Small intestine (tissue), 7 donors: ENCODE results near the gene CGNL1. TPM values are rescaled to one million over a fixed set of nuclear protein-coding genes. Genes with fewer than 3 reads are reported as not detected.
A peak's percentile ranks its signal among the peaks of the same experiment; 100 is the strongest.

Experiments
- DNase-seq, 2 donors: peaks; one replicate each; pipeline versions ENCODE4 v3.0.0 to v3.0.0-alpha.2; 2013
- FAIRE-seq: peaks from 2 replicates; lab custom pipeline; 2012; peaks lifted over from hg19 to GRCh38; lab: Jason Lieb, UNC
- H3K27ac ChIP-seq, 3 donors: one replicate each; pipeline ENCODE4 v1.5.1; 2013; ENCODE audit warnings: low read length in 2 of 3, mild to moderate bottlenecking in 2 of 3, control low read depth in 1 of 3, inconsistent platforms in 1 of 3, low read depth in 1 of 3, moderate library complexity in 1 of 3
- H3K27me3 ChIP-seq, 3 donors: one replicate each; pipeline ENCODE4 v1.6.1; 2013; ENCODE audit warnings: low read length in 3 of 3, inconsistent platforms in 1 of 3; ENCODE audit not compliant: control insufficient read depth in 3 of 3, insufficient read depth in 3 of 3
- H3K36me3 ChIP-seq, 3 donors: one replicate each; pipeline ENCODE4 v1.6.1; 2013; ENCODE audit warnings: low read length in 3 of 3, inconsistent platforms in 1 of 3, low read depth in 1 of 3, mild to moderate bottlenecking in 1 of 3, moderate library complexity in 1 of 3; ENCODE audit not compliant: control insufficient read depth in 3 of 3, insufficient read depth in 2 of 3
- H3K4me1 ChIP-seq, 3 donors: one replicate each; pipeline ENCODE4 v1.6.1; 2013; ENCODE audit warnings: low read length in 2 of 3, inconsistent platforms in 1 of 3, low read depth in 1 of 3, mild to moderate bottlenecking in 1 of 3, moderate library complexity in 1 of 3; ENCODE audit not compliant: control insufficient read depth in 3 of 3, insufficient read depth in 2 of 3
- H3K4me3 ChIP-seq, 3 donors: one replicate each; pipeline ENCODE4 v1.5.1; 2013; ENCODE audit warnings: low read length in 3 of 3, control low read depth in 1 of 3, inconsistent platforms in 1 of 3, low read depth in 1 of 3, mild to moderate bottlenecking in 1 of 3, moderate library complexity in 1 of 3
- H3K9me3 ChIP-seq, 2 donors: one replicate each; pipeline ENCODE4 v1.6.1; 2013; ENCODE audit warnings: low read depth in 1 of 2, low read length in 1 of 2; ENCODE audit not compliant: control insufficient read depth in 2 of 2, insufficient read depth in 1 of 2
- WGBS, 3 donors: extraction: QIAGEN DNeasy Blood & Tissue Kit; methylation state at CpG; one replicate each; pipeline ENCODE4 v1.1.7; 2013; 5-methylcytosine and 5-hydroxymethylcytosine counted together
- polyA plus RNA-seq, 4 donors: library from polyadenylated mRNA; stranded (reverse) in 3 of 4; unstranded in 1 of 4; fragments of 200-250 nt in 3 of 4; fragments of 120-200 nt in 1 of 4; gene quantifications; one replicate each; pipeline versions ENCODE4 v1.2.1 to v1.2.3, GENCODE V29; 2013
- donor health status: healthy with polysubstance abuse.
- donor health status: control.
- donor health status: control.
- donor health status: Bipolar disorder and iron deficiency.
- donor health status: healthy.

Gene CGNL1
- polyA plus RNA-seq, 4 donors = 0.81 to 5.1 (median 1.9) TPM

GRCh38 chr15:57509965-57510364 lies 133.7 kb downstream of the CGNL1 start:
- H3K36me3 ChIP-seq = no peaks in the 10 kb centered on the region
- H3K9me3 ChIP-seq = no peaks in the 10 kb centered on the region
- peak overlapping the region in 1 of 3 donors; percentile 28 for H3K27ac ChIP-seq
- FAIRE-seq (no peak), DNase-seq (no peak)
- no peaks in the 10 kb centered on the region for H3K27me3 ChIP-seq
- H3K4me1 ChIP-seq = peaks cover 0 to 38% (median 2%) of the 10 kb centered on the region in 3 donors
- no peak overlapping the region for H3K4me3 ChIP-seq
- 59 to 78% (median 62%) methylated on average over 4 of the region's 4 CpGs for whole genome bisulfite sequencing, 3 donors

GRCh38 chr15:57510647-57511046 lies 134.3 kb downstream of the CGNL1 start:
- no peak for DNase-seq
- WGBS, 3 donors = 27 to 56% (median 41%) methylated on average over 9 of the region's 9 CpGs
- no peak for FAIRE-seq
- Histone ChIP-seq H3K4me3 (no peak overlapping the region), H3K36me3 (no peaks in the 10 kb centered on the region), H3K27ac (no peak overlapping the region), H3K9me3 (no peaks in the 10 kb centered on the region), H3K4me1 (peaks cover 0 to 31% (median 2%) of the 10 kb centered on the region in 3 donors), H3K27me3 (no peaks in the 10 kb centered on the region)

- no peak for DNase-seq
- Histone ChIP-seq H3K27ac (no peak overlapping the region), H3K4me1 (no peaks in the 10 kb centered on the region), H3K9me3 (no peaks in the 10 kb centered on the region), H3K36me3 (peaks cover 0 to 10% (median 0%) of the 10 kb centered on the region in 3 donors), H3K27me3 (no peaks in the 10 kb centered on the region), H3K4me3 (no peak overlapping the region)
- WGBS, 3 donors = 76 to 85% (median 79%) methylated on average over 22 of the region's 22 CpGs
- FAIRE-seq = no peak
Observed at GRCh38 chr15:57516327-57517029, 140.2 kb downstream of the CGNL1 start.

- no peaks in the 10 kb centered on the region for H3K4me1 ChIP-seq
- no peak for DNase-seq
- WGBS, 3 donors = 85 to 89% (median 86%) methylated on average over 6 of the region's 6 CpGs
- no peak overlapping the region for H3K27ac ChIP-seq
- peaks cover 0 to 10% (median 0%) of the 10 kb centered on the region in 3 donors for H3K36me3 ChIP-seq
- H3K9me3 ChIP-seq = no peaks in the 10 kb centered on the region
- no peaks in the 10 kb centered on the region for H3K27me3 ChIP-seq
- no peak for FAIRE-seq
- H3K4me3 ChIP-seq = no peak overlapping the region
Observed at GRCh38 chr15:57517030-57517671, 140.8 kb downstream of the CGNL1 start.

- Histone ChIP-seq H3K27ac (no peak overlapping the region), H3K27me3 (no peaks in the 10 kb centered on the region), H3K9me3 (no peaks in the 10 kb centered on the region), H3K36me3 (peaks cover 0 to 10% (median 0%) of the 10 kb centered on the region in 3 donors), H3K4me1 (no peaks in the 10 kb centered on the region), H3K4me3 (no peak overlapping the region)
- FAIRE-seq (no peak), DNase-seq (no peak)
- WGBS, 3 donors = 84 to 91% (median 84%) methylated on average over 13 of the region's 13 CpGs
Observed at GRCh38 chr15:57518779-57519405, 142.6 kb downstream of the CGNL1 start.

GRCh38 chr15:57519806-57520205 lies 143.5 kb downstream of the CGNL1 start:
- WGBS, 3 donors = 91 to 97% (median 96%) methylated on average over 4 of the region's 4 CpGs
- H3K27ac ChIP-seq = no peak overlapping the region
- H3K9me3 ChIP-seq = no peaks in the 10 kb centered on the region
- no peaks in the 10 kb centered on the region for H3K27me3 ChIP-seq
- no peak for FAIRE-seq
- H3K4me1 ChIP-seq = no peaks in the 10 kb centered on the region
- peaks cover 0 to 14% (median 0%) of the 10 kb centered on the region in 3 donors for H3K36me3 ChIP-seq
- no peak for DNase-seq
- H3K4me3 ChIP-seq = no peak overlapping the region

- 81 to 94% (median 85%) methylated on average over 2 of the region's 2 CpGs for WGBS, 3 donors
- H3K27ac ChIP-seq = no peak overlapping the region
- no peaks in the 10 kb centered on the region for H3K4me1 ChIP-seq
- no peaks in the 10 kb centered on the region for H3K9me3 ChIP-seq
- H3K36me3 ChIP-seq = peaks cover 0 to 12% (median 0%) of the 10 kb centered on the region in 3 donors
- FAIRE-seq (no peak), DNase-seq (no peak)
- no peaks in the 10 kb centered on the region for H3K27me3 ChIP-seq
- no peak overlapping the region for H3K4me3 ChIP-seq
Observed at GRCh38 chr15:57521503-57521902, 145.2 kb downstream of the CGNL1 start.

GRCh38 chr15:57522148-57522547 lies 145.8 kb downstream of the CGNL1 start:
- FAIRE-seq (no peak), DNase-seq (no peak)
- H3K27me3 ChIP-seq = no peaks in the 10 kb centered on the region
- WGBS, 3 donors = 79 to 86% (median 86%) methylated on average over 9 of the region's 9 CpGs
- no peaks in the 10 kb centered on the region for H3K9me3 ChIP-seq
- peaks cover 0 to 1% (median 0%) of the 10 kb centered on the region in 3 donors for H3K4me1 ChIP-seq
- no peak overlapping the region for H3K4me3 ChIP-seq
- H3K36me3 ChIP-seq = peaks cover 0 to 6% (median 0%) of the 10 kb centered on the region in 3 donors
- no peak overlapping the region for H3K27ac ChIP-seq
